Spinal cord (tissue), 10 donors: ENCODE measurements around the gene RBBP6. TPM values are rescaled to one million over a fixed set of nuclear protein-coding genes. Genes with fewer than 3 reads are reported as not detected.

Experiments
- DNase-seq, 6 donors: peaks; one replicate each; pipeline versions ENCODE4 v3.0.0 to v3.0.0-alpha.2; 2013 to 2015; ENCODE audit warnings: low spot score in 6 of 6, low read depth in 4 of 6
- H3K27ac ChIP-seq: one replicate; pipeline ENCODE4 v1.5.1; 2013; ENCODE audit warnings: low read depth, low read length, control low read depth
- H3K27me3 ChIP-seq: one replicate; pipeline ENCODE4 v1.6.1; 2013; ENCODE audit warnings: low read length; ENCODE audit not compliant: control insufficient read depth, insufficient read depth
- H3K36me3 ChIP-seq: one replicate; pipeline ENCODE4 v1.6.1; 2013; ENCODE audit warnings: low read length; ENCODE audit not compliant: control insufficient read depth, insufficient read depth
- H3K4me1 ChIP-seq: one replicate; pipeline ENCODE4 v1.6.1; 2013; ENCODE audit warnings: low read length; ENCODE audit not compliant: control insufficient read depth, insufficient read depth
- H3K4me3 ChIP-seq: one replicate; pipeline ENCODE4 v1.5.1; 2013; ENCODE audit warnings: low read depth, low read length, control low read depth
- H3K9me3 ChIP-seq: one replicate; pipeline ENCODE4 v1.6.1; 2013; ENCODE audit warnings: low read length; ENCODE audit not compliant: control insufficient read depth, insufficient read depth
- WGBS: methylation state at CpG from one replicate; pipeline ENCODE4 v1.1.5; 2013; ENCODE audit warnings: missing lambda C conversion rate; ENCODE audit not compliant: insufficient coverage; 5-methylcytosine and 5-hydroxymethylcytosine counted together
- polyA plus RNA-seq, 2 donors: library from polyadenylated mRNA; unstranded; fragments of 120-200 nt; gene quantifications; one replicate each; pipeline ENCODE4 v1.2.1, GENCODE V29; 2013; ENCODE audit not compliant: insufficient read length in 2 of 2
- total RNA-seq, 2 donors: library from RNA; depleted of rRNA in 1 of 2; stranded (reverse); fragments of 120-200 nt in 1 of 2; fragments of >200 nt in 1 of 2; gene quantifications; one replicate each; pipeline versions ENCODE4 v1.2.3 to v1.2.4, GENCODE V29; 2013 to 2014
- donor health status: healthy.

The RBBP6 gene
- total and polyA plus RNA-seq, 4 donors, result 30.1 to 69.0 (median 52.6) TPM

GRCh38 chr16:24537474-24538337 is 1.7 kb upstream of the RBBP6 start:
- H3K36me3 ChIP-seq, result no peaks in the 10 kb centered on the region
- no peak overlapping the region for H3K27ac ChIP-seq
- no peaks in the 10 kb centered on the region for H3K27me3 ChIP-seq
- H3K4me1 ChIP-seq, result peaks cover 11% of the 10 kb centered on the region
- no peak overlapping the region for H3K4me3 ChIP-seq
- DNase-seq, result no peak
- WGBS, result 81% methylated on average over 7 of the region's 16 CpGs
- no peaks in the 10 kb centered on the region for H3K9me3 ChIP-seq

GRCh38 chr16:24538756-24539294 is 541 bp upstream of the RBBP6 start:
- peak overlapping the region; percentile 91 for H3K27ac ChIP-seq
- peaks cover 15% of the 10 kb centered on the region for H3K4me1 ChIP-seq
- H3K9me3 ChIP-seq, result no peaks in the 10 kb centered on the region
- no peaks in the 10 kb centered on the region for H3K36me3 ChIP-seq
- WGBS, result 0% methylated on average over 8 of the region's 11 CpGs
- no peak for DNase-seq
- H3K4me3 ChIP-seq, result peak overlapping the region; percentile 86
- H3K27me3 ChIP-seq, result no peaks in the 10 kb centered on the region

DNA sequence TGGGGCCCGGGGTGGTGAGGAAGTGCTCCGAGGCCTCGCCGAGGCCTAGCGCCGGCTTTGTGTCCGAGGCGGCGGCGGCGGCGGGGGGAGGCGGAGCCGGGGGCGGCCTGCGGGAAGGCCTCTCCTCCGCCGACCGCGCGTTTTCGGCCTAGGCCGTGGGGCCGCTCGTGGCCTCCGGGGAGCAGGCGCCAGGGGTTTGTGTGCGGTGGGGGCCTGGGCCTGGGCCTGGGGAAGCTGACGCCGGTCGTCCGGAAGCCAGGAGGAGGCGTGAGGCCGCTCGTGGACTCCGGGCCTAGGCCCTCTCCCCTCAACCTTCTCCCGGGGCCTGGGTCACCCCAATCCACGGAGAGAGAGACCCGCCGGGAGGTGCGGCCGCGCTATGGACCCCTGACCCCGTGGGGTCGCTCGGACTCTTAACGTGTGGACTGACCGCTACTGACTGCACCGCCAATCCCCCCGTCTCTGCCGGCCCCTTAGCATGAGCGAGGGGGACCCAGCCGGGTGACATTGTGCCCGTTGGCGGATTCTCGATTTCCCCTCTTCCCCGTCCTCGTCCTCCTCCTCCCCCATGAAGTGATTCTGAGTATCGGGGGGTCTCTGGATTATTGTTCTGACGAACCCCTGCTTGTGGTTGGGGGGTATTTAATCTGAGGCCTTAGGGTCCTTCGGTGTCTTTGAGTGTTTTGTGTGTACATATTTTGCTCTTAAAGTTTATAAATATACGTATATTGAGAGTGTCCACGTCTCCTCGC is 660 bp downstream of the RBBP6 start:
- Histone ChIP-seq H3K27ac (peak overlapping the region; percentile 98), H3K4me3 (peak overlapping the region; percentile 86), H3K4me1 (peaks cover 18% of the 10 kb centered on the region), H3K27me3 (no peaks in the 10 kb centered on the region), H3K36me3 (no peaks in the 10 kb centered on the region), H3K9me3 (no peaks in the 10 kb centered on the region)
- under 1% methylated on average over 53 of the region's 64 CpGs for WGBS
- peak in 2 of 6 donors; percentile 21 to 38 for DNase-seq

GRCh38 chr16:24540602-24541210 is 1.3 kb downstream of the RBBP6 start:
- Histone ChIP-seq H3K27ac (peak overlapping the region; percentile 98), H3K27me3 (no peaks in the 10 kb centered on the region), H3K36me3 (no peaks in the 10 kb centered on the region), H3K4me1 (peaks cover 20% of the 10 kb centered on the region), H3K9me3 (no peaks in the 10 kb centered on the region), H3K4me3 (peak overlapping the region; percentile 86)
- DNase-seq, result peak in 2 of 6 donors; percentile 45 to 46
- 0% methylated on average over 5 of the region's 12 CpGs for WGBS

- Histone ChIP-seq H3K27ac (peak overlapping the region; percentile 98), H3K4me3 (peak overlapping the region; percentile 86), H3K27me3 (no peaks in the 10 kb centered on the region), H3K4me1 (peaks cover 20% of the 10 kb centered on the region), H3K9me3 (no peaks in the 10 kb centered on the region), H3K36me3 (no peaks in the 10 kb centered on the region)
- DNase-seq, result no peak
- WGBS, result no CpG with 5 or more reads among the region's 7 CpGs
Observed at GRCh38 chr16:24541233-24541933, 2.0 kb downstream of the RBBP6 start.

DNA sequence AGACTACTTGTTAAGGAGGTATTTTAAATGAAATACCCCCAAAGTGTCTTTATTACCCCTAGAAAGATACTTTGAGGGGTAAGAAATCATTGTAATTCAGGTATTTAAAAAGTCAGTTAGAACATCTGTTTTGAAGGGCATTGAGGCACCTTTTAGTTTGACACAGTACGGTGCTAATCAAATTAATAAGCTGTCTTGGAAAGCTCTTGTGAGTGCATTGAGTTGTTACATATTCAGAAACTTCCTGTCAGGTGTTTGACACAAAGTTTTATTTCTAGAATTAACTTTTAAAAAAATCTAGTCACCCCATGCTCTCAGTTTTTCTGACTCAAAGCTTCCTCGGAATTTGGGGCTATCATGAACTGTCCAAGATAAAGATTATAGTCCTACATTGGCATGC is 4.6 kb downstream of the RBBP6 start:
- Histone ChIP-seq H3K27ac (no peak overlapping the region), H3K36me3 (peaks cover 5% of the 10 kb centered on the region), H3K4me3 (no peak overlapping the region), H3K9me3 (no peaks in the 10 kb centered on the region), H3K4me1 (peaks cover 14% of the 10 kb centered on the region), H3K27me3 (no peaks in the 10 kb centered on the region)
- no peak for DNase-seq
- no CpG with 5 or more reads among the region's 2 CpGs for WGBS

DNA sequence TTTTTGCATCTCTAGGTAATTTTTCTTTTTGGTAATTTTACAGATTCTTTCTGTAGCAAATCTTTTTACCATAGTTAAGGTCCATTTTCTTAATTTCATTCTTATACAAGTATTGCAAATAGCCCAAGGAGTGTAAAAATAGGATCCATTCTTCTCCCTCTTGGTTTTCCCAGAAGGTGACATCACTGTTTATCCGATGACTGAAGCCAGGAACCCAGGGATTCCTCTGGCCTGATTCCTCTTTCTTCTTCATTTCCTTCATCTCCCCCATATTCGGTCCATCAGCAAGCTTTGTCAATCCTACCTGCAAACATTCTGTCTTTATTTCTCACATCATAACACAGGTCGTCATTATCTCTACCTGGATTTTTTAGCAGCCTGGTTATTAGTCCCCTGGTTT is 5.3 kb downstream of the RBBP6 start:
- Histone ChIP-seq H3K27me3 (no peaks in the 10 kb centered on the region), H3K4me3 (no peak overlapping the region), H3K4me1 (peaks cover 12% of the 10 kb centered on the region), H3K27ac (no peak overlapping the region), H3K9me3 (no peaks in the 10 kb centered on the region), H3K36me3 (peaks cover 5% of the 10 kb centered on the region)
- DNase-seq, result no peak
- WGBS, result 70% methylated on average over 3 of the region's 3 CpGs

DNA sequence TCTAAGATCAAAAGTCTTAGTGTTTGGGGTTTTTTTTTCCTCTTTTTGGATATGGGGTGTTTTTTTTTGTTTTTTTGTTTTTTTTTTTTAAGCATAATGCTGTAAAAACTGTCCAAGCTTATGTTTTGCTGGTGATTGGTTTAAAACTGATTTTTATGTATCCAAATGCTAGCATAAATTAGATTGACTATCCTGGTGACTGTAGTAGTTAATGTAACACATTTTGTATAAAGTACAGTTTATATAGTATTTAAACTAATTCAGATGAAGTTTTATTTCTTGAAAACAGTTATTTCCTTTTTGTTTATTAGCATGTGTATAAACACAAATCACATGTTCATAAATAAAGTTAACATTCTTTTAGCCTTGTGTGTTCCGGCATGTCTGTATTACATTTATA is 10.9 kb downstream of the RBBP6 start:
- Histone ChIP-seq H3K4me1 (no peaks in the 10 kb centered on the region), H3K27me3 (no peaks in the 10 kb centered on the region), H3K27ac (no peak overlapping the region), H3K4me3 (no peak overlapping the region), H3K9me3 (no peaks in the 10 kb centered on the region), H3K36me3 (peaks cover 5% of the 10 kb centered on the region)
- WGBS, result no CpG with 5 or more reads among the region's 1 CpG
- DNase-seq, result no peak

- Histone ChIP-seq H3K4me3 (no peak overlapping the region), H3K4me1 (no peaks in the 10 kb centered on the region), H3K27me3 (no peaks in the 10 kb centered on the region), H3K27ac (no peak overlapping the region), H3K9me3 (no peaks in the 10 kb centered on the region), H3K36me3 (peaks cover 4% of the 10 kb centered on the region)
- no CpG with 5 or more reads among the region's 1 CpG for WGBS
- DNase-seq, result peak in 1 of 6 donors; percentile 79
Observed at GRCh38 chr16:24552705-24553246, 13.4 kb downstream of the RBBP6 start.
